ENCODE results near the gene TRPM5. TPM values are rescaled to one million over a fixed set of nuclear protein-coding genes. Genes with fewer than 3 reads are reported as not detected.

The TRPM5 gene
- total and polyA plus RNA-seq, 2 of the 8 experiments (the other 6 are each of a cell fraction or from before 2014, with no cell fraction given), result 0.02 TPM; not detected in 1

DNA sequence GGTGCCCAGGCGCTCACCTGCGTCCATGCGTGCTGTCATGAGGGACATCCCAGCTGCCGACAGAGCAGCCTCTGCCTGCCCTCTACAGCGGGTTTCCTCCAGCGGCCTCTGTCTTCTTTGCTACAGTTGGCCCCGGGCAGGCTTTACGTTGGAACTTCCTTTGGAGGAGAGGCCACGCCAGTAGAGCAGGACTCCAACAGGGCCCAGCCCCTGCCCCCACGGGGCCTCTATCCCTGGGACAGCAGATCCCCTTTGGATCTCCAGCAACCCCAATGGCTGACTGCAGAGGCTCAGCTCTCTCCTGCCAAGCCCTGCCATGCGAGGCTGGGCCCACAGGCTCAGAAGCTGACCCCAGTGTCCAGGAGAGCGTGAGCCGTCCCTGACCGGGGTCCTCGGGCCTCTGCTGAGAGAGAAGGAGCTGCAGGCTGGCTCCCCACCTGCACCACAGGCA lies 12.1 kb downstream of the TRPM5 start (continued):
- TF ChIP-seq KDM4A (IDR thresholded peaks at IDR 0.05; ENCODE audit: low read depth, low read length, severe bottlenecking) (no peak), EP300 (IDR thresholded peaks at IDR 0.05; ENCODE audit: borderline replicate concordance in 1 of 2, low read depth in 2 of 2, low read length in 2 of 2) (no peak), CHD7 (IDR thresholded peaks at IDR 0.05; ENCODE audit: insufficient replicate concordance, low read length) (no peak), CHD1 (IDR thresholded peaks at IDR 0.05; ENCODE audit: low read depth, low read length) (no peak), SIRT6 (IDR thresholded peaks at IDR 0.05; ENCODE audit: low read length) (no peak), PHF8 (conservative IDR thresholded peaks at IDR 0.05; ENCODE audit: low read depth, low read length) (no peak), TAF1 (IDR thresholded peaks at IDR 0.05; ENCODE audit: low read depth, low read length) (no peak)
- TF ChIP-seq, protein P1, sequence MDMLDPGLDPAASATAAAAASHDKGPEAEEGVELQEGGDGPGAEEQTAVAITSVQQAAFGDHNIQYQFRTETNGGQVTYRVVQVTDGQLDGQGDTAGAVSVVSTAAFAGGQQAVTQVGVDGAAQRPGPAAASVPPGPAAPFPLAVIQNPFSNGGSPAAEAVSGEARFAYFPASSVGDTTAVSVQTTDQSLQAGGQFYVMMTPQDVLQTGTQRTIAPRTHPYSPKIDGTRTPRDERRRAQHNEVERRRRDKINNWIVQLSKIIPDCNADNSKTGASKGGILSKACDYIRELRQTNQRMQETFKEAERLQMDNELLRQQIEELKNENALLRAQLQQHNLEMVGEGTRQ (IDR thresholded peaks at IDR 0.05; ENCODE audit: low read length), result no peak

All from H1 (cell line).